Measurements from ENCODE around the gene REG3G. TPM values are rescaled to one million over a fixed set of nuclear protein-coding genes. Genes with fewer than 3 reads are reported as not detected.

REG3G gene
- total RNA-seq, result not detected in 2 replicates

GRCh38 chr2:79025421-79025820 is at the start of gene REG3G:
Gene REG3G, plus strand, starts transcription at chr2:79025702. Its CDS starts 392 bp downstream, at chr2:79026094.

Other genes starting within 250 kb of the REG3G start
- not detected in 2 replicates for gene REG1B, start 62.3 kb downstream of the REG3G start, total RNA-seq
- gene REG1A, start 94.8 kb downstream of the REG3G start, total RNA-seq, result not detected in 2 replicates
- not detected in 2 replicates for gene REG3A, start 134.1 kb downstream of the REG3G start, total RNA-seq

Measured in aortic smooth muscle cell (primary cell).